HG03108 (cell line): Measurements from ENCODE around the gene EIPR1.

Experiments used
- ATAC-seq: cut with Tn5 transposase; IDR thresholded peaks from one replicate; pipeline ENCODE4 v1.9.1; 2021; ENCODE audit warnings: moderate library complexity; ENCODE audit not compliant: unreplicated experiment

EIPR1 gene

DNA sequence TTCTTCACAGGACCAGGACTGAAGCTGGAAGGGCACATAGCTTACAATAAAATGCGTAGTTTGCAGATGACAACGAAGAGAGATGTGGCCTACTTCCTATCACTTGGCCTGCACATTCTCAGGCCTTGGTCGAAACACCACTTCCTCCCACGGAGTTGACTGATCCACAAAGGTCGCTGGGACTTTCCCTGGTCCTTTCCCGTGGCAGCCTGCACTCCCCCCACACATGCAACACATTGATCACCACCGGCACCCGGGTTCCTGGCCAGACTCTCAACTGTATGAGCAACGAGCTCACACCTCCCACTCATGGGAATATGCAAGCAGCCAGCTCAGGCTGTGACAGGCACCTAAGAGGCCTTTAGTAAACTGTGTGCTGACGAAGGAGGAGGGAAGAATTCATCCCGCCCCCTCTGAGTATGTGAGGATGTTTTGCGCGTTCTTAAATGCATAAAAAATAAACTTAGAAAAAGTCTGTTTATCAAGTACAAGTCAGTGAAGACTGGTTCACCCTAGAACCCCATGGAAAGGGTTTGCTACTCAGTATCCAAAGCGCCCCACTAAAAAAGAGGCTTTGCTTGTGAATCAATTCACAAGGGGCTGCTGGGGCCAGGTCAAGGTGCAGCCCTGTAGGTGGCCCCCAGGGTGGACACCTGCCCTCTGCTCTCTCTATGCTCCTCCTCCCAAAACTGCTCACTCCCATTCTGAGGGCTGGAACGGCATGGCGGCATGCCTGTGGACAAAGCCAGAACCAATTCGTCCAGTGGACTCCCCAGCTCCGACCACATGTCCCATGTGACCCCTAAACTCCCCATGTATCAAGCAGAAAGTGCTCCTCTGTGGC, 154.3 kb downstream of the EIPR1 start:
- peak; percentile 98 for ATAC-seq

DNA sequence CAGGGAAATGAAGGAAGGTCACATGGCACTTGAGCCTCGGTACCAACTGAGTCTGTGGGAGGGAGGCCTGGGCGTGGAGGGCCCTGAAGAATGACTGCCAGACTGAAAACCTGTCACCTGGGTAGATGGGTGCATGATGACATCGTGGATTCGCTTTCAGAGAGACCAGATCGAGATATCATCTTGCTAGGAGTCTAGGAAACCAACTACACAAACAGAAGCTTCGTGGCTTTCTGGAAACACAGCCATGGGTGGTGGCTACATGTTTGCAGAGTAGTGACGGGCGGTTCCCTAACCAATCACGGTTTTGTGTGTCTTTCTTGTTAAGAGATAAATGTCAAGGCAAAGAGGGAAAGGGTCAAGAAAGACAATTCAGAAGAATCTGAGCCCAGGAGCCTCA, 155.0 kb downstream of the EIPR1 start:
- peak; percentile 26 for ATAC-seq

DNA sequence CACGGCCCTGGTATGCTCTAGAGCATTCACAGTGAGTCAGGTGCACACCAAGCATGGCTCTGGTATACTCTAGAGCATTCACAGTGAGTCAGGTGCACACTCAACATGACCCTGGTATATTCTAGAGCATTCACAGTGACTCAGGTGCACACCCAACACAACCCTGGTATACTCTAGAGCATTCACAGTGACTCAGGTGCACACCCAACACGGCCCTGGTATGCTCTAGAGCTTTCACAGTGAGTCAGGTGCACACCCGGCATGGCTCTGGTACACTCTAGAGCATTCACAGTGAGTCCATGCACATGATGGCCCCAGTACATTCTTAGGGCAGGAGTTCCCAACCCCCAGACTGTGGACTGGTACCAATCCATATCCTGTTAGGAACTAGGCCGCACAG, 158.1 kb downstream of the EIPR1 start:
- ATAC-seq: no peak

DNA sequence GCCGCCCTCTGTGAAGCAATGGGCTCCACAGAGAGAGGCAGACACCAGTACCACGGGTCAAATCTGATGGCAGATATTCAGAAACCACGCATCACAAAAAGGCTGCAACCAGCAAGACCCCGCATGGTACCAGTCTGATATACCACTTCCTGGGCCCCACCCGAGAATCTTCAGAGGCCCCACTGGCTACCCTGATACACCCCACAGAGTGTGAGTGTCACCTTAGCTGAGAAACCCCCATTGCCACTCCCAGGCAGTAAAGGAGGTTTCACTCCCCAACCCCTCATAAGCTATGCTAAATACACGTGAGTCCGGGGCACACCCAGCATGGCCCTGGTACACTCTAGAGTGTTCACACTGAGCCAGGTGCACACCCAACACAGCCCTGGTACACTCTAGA, 160.0 kb downstream of the EIPR1 start:
- ATAC-seq: no peak

DNA sequence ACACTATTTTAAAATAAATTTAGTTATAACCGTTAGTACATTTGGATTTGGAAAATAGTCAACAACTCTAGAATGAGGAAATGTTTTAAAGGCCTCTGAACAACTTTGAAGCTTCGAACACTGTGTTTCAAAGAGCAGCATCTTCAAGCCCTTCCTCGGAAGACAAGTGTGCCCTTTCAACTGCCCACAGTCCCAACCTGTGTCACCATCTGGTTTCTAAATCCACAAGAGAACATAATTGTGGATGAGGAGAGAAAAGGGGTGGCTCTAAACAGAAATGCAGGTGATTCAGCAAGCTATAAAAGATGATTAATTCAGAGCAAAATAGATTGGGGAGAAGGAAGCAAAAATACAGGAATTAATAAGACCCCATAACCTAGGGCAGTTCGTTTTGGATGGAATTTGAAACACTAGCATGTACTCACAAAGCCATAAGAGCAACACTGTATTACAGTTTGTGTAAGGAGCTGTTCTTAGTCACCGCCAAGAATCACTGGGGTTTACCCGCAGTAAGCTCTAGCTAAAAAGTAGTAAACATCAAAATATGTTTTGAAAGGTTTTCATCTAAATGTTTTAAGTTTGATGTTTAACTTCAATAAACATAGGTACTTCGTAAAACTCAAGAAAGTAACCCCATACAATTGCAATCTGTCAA, 160.7 kb downstream of the EIPR1 start:
- no peak for ATAC-seq

DNA sequence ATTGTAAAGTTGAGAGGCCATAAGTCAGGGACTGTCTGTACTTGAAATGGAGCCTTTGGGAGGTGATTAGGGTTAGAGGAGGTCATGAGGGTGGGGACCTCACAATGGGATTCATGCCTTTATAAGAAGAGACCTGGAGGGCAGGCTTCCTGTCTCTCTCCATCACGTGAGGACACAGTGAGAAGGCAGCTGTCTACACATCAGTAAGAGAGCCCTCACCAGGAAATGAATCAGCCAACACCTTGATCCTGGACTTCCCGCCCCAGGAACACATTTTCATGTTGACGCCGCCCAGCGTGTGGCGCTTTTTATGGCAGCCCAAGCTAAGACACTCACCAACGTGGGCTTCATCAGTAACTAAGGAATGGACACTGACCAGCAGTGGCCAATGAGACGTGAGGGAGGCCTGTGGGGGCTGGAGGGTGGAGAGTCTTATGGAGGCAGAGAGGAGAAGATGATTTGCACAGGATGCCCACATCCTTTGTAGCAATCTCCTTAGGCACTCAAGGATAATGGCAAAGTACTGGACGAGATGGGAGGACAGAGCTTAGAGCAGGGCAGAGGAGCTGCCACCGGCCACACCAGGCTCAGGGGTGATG, 162.7 kb downstream of the EIPR1 start:
- ATAC-seq: no peak

DNA sequence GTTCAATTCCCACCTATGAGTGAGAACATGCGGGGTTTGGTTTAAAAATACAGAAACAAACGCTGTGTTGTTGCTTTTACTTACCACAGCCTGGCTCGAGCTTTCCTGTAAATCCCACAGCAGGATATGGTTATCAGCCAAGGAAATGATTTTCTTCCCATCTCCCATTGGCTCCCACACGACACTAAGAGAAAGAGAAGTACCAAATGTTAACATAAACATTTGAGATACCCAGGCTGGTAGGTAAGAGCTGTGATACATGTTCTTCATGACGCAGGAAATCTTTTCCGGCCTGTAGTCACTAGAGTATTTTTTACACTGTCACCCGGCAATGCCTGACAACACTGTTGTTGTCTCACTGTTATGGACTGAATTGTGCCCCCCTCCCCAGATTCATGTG, 163.6 kb downstream of the EIPR1 start:
- no peak for ATAC-seq

DNA sequence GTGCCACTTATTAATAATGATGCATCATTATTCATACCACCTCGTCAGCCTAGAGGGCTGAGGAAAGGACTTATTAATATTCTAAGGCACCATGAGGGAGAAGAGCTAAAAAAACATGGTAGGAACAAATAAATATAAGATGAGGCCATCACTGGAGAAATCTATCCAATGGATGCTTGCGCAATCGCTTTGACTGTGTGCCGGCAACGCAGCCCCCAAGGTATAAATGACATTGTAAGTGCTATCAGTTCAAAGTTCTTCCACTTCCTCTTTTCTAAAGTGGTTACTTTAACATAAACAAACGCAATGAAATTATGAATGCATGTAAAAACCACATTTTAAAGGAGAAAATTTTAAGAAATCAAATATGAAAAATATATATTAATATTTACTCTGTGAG, 164.6 kb downstream of the EIPR1 start:
- ATAC-seq: no peak

DNA sequence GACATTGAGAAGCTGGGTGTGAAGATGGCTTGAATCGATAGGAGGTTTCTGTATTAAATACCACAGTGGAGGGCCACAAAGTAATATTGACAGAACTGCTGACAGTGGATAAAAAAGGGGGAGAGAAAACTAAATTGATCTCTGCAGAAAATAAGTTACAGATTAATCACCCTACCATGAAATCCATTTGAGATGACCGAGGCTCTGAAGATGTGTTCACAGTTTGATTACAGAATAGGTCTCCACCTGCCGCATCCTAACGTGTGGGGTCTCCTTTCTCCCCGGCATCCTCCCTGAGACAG, 165.6 kb downstream of the EIPR1 start:
- no peak for ATAC-seq

DNA sequence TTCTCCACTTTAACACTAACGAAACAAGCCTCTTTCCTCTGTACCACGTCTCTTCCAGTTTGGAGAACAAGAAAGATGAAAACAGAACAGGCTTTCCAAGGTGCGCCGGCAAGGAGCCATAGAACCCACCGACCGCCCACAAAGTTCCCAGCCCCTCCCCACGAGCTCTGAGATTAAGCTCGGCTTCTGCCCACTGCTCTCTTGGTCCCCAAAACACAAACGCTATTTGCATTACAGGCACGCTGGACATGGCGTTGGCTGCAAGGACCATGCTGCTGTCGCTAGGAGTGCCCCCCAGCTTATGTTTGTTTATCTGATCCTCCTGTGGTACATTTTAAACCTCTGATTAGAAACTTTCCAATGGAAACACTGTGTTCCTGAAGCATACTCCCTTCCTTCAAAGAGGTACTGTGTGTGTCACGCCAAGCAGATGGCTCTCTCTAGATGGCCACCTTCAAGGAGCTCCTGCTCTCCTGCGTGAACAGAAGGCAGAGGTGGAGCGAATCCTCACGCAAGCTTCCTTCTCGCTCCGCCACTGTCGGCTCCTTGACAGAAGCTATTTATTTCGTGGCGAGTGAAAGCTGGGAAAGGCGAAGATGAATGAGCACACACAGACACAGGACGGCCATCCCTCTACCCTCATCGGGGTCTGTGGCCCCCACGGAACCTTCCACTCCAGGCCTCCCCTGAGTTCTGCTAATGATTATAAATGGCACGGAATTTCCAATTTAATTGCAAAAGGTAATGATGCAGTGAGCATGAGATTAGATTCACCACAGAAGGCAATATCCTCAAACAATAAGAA, 166.2 kb downstream of the EIPR1 start:
- no peak for ATAC-seq

DNA sequence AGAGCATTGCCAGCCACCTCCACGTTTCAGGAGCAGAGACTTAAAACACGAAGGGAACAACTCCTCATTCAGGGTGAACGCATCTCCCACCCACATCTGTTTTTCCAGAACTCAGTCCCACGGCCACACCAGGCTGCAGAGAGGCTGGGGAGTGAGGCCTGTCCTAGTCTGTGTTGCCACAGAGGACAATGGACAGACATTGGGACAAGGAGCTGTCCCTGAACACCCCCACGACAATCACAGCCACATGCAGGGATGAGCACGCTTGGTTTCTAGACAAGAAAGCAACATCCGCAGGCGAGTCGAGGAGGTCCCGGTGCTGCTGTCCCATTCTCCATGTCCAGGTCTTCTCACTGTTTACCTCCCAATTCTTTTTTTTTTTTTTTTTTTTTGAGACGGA, 167.4 kb downstream of the EIPR1 start:
- ATAC-seq: no peak

DNA sequence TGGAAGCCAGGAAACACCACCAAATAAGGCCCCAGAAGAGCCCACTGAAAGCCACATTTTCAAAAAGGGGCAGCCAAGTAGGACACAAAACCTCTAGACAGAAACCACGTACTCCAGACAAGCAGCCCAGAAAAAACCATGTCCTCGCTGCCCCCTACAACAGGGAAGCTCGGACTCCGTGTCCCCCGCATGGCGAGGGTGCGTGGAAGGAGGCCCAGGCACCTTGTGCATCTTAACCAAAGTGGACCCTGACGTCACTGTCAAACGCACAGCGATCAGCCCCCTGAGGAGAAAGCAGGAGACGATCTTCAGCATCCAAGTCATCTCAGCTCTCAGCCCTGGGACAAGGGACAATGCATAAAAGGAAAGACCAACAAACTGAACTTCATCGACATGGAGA, 168.4 kb downstream of the EIPR1 start:
- ATAC-seq: no peak

DNA sequence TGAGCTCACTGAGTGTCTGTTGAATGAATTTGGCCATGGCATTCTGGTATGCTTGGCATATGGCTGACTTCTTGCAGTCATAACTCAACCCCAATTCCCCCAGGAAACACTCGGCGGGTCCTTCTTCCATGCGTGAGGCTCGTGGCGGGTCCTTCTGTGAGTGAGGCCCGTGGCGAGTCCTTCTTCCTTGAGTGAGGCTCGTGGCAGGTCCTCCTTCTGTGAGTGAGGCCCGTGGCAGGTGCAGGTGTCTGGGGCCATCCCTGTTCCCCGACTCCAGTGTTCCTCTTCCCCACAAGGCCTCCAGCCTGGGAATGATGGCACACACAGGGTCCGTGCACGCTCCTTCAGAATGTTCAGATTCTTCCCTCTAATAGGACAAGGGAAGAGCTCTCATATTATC, 169.0 kb downstream of the EIPR1 start:
- ATAC-seq: no peak

DNA sequence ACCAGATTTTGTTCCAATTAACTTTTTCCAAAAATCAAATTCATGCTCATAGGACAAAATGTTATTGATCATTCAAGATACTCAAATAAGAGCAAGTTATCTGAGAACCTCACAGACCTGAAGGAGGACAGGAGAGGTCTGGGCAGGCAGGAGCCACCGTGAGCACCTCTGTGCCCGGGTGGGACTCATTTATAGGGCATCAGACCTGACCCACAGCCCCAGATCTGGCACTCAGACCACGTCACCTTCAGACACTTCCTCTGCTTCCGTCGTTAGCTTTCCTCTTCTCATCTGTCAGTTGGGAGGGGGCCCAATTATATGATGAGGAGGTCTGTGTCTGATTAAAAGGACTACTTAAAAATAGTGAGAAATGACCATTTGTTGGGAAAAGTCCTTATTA, 169.4 kb downstream of the EIPR1 start:
- no peak for ATAC-seq

DNA sequence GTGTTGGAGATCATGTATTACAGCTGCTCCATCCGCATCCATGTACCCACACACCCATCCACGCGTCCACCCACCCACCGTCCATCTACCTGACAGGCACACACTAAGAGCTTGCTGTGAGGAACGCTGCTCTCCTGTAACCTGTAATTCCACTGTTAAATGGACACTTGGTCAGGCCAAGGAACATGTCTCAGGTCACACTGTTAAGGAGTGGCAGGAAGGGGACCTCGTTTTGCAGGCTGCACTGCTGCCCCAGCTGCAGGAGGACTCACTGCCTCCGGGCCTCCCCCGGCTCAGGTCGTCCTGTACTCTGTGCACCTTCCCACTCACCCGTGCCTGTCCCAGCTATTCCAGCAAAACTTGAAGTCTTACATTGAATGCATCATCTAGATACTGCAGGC, 170.5 kb downstream of the EIPR1 start:
- ATAC-seq: no peak

DNA sequence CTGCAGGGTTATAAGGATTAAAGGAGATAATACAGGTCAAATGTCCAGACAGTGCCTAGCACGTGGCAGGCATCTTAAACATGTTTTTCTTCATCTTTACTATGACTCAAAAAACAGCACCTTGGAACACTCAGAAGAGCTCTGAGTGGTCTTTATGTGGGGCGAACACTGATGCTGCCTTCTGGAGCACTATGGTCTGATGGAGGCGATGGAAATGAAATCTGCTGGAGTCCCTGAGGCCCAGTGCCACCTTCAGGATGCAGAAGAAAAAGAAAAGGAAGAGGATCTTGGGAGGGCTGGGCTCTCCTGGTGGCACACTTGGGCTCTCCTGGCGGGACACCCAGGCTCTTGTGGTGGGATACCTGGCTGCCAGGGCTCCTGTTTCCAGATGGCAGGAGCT, 171.8 kb downstream of the EIPR1 start:
- no peak for ATAC-seq

DNA sequence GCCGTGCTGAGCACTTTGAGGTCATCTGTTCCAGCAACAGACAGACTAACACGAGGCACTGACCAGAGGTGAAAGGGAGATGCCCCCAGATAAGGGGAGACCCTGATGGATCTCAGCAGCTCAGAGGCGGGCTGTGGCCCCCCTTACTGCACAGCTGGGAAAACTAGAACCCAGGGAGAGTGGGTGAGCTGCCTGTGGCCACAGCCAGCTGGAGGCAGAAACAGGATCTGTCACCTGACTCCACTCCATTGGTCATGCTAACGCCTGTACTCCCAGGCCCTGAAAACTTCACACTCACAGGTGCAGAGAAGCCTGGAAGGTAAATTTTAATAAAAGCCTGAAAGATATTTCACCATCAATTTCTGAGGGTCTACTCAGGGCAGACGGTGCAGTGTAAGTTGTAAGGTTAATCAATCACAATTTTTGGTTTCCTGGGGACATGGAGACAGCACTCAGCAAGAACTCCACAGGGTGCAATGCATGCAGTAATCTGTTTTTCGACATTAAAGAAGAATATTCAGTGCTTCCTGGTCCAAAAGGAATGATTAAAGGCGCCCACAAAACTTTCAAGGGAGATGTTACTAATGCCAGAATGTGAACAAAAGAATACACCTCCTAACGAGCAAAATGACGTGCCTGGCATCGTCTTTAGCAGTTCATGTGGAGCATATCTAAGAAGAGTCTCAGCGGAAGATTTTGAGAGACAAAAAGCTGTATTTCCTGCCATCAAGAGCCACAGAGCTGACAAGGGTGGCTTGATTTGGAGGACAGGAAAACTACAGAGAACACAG, 173.4 kb downstream of the EIPR1 start:
- ATAC-seq: no peak

DNA sequence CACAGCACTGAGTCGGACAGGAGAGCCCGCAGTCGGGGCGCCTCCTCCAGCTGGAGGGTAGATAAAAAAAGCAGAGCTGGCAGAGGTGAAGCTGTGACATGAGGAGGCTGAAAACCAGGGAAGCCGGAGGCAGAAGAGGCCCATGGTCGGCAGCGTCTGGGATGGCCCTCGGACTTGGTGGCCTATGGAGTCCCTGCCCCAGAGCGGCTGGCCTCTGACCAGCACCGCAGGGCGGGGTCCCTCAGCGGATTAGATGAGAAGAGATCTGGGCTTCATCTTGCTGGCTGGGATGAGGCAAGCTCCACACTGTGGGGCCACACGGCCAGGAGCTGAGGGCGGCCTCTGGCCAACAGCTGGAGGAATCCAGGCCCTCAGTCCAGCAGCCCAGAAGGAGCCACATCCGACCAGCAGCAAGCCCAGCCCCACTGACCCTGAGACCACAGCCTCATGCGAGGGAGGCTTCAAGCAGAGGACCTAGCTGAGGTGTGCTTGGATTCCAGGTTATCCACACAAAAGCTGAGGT, 174.1 kb downstream of the EIPR1 start:
- ATAC-seq: no peak

DNA sequence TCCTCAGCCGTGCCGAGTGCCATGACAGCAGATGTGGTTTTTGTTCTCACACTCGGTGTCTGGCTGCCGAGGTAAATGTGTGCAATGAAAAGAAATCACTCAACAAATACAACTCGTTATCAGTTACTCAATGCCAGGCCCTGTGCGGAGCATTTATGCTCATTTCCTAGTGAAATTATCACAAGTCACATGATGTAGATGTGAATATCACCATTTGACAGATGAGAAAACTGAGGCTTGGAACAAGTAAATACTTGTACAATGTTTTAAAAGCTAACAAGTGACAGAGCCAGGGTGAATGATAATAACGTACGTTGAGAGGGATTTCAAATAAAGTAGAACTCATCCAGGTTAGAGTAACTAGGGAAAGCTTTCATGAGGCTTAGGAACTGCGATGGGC, 174.7 kb downstream of the EIPR1 start:
- ATAC-seq: no peak

DNA sequence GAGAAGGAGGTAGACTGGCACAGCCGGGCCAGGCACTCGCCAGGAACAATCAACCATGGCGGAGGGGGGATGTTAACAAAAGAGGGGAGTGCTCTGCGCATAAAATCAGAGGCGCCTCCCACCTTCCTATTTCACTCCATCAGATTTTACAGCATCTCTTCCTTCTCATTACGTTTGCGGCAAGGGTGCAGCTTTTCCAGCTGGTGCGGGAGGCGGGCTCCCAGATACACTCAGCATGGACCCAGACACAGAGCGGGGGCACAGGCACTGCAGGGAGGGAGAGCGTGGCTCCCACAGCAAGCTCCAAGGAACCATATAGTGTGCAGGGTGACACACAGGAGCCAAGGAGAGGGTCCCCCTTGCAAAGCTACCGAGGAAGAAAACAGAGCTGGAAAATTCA, 176.3 kb downstream of the EIPR1 start:
- no peak for ATAC-seq
